ENCODE results near the gene EIF5.

EIF5 gene

GRCh38 chr14:103393676-103394626 is 59.9 kb downstream of the EIF5 start:
- no peak for DNase-seq (ENCODE audit: low spot score)

Small RNA genes lying within 50 kb of the gene (small RNA-seq; reads per million reads assigned to genes)
- gene SNORA28 = 9.7 to 13.0 reads per million in 2 experiments

Data from SK-N-DZ (cell line).